ENCODE measurements around the gene KIAA1586.

DNA sequence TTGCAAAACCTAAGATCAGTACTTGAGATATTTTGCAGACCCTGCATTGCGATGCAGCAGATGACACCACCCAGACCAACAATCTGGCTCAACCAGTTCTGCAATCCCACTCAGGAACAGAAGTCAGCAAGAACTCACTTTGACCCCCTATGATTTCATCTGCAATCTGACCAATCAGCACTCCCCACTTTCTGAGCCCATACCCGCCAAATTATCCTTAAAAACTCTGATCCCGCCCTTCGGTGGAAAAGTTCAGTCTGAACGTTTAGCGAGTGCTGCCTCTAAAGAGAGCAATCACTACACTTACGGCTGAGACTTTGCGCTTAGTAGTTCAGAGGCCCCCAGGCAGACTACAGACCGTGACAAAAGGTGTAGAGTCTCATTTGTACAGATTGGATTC, 17.3 kb upstream of the KIAA1586 start:
- no peak for TF ChIP-seq POLR2AphosphoS5 (IDR thresholded peaks at IDR 0.05; ENCODE audit: borderline replicate concordance, low read depth, low read length)
- no peak for TF ChIP-seq EZH2 (IDR thresholded peaks at IDR 0.05)
- TF ChIP-seq FOXP2 (optimal IDR thresholded peaks at IDR 0.05; ENCODE audit: control extremely low read depth, extremely low read length, insufficient read depth), result no peak

All from SK-N-MC (cell line).